ENCODE measurements around the gene WIF1.

The WIF1 gene

DNA sequence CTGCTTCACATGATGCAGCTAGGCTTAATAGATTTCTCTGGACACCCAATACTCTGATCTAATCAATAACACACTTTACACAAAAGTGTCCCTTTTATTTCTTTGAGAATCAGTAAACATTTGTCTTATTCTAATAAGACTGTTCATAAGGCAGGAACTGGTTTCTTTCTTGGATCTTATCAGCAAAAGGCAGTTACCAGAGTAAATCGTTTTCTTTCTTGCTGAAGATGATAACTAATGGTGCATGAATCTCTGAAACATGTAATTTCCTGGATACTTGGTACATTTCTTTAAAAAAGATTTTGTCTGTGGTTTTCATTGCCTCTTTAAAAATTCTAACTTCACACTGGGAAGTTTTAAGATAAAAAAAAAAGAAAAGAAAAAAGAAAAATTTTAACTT, 39.6 kb downstream of the WIF1 start:
- FAIRE-seq: no peak
- no peak for DNase-seq (ENCODE audit: insufficient read length)
- TF ChIP-seq POLR2A (IDR thresholded peaks at IDR 0.05; ENCODE audit: low read depth, low read length) (no peak), POLR2AphosphoS5 (IDR thresholded peaks at IDR 0.05; ENCODE audit: low read depth, low read length) (no peak), TAF1 (IDR thresholded peaks at IDR 0.05; ENCODE audit: borderline replicate concordance, low read depth, low read length) (no peak)

DNA sequence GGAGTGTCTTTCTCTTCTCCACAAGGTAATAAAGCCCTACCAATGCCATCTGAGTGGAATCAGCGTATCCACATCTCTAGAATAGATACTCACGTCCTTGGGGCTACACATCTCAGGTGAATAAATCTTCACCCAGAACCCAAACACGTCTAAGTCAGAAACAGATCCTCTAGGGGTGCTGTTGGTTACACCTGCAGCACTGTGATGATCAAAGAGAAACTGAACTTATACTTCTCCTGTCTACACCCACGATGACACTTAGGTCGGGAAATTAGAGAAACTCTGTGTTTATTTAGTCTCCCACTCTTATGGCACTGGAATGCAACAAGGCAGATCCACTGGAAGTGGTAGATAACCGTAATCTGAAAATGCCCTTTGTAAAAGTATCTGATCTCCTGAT, 46.2 kb downstream of the WIF1 start:
- FAIRE-seq (no peak), DNase-seq (ENCODE audit: insufficient read length) (no peak)
- no peak for TF ChIP-seq POLR2A (IDR thresholded peaks at IDR 0.05; ENCODE audit: low read depth, low read length)
- TF ChIP-seq TAF1 (IDR thresholded peaks at IDR 0.05; ENCODE audit: borderline replicate concordance, low read depth, low read length): no peak
- no peak for TF ChIP-seq POLR2AphosphoS5 (IDR thresholded peaks at IDR 0.05; ENCODE audit: low read depth, low read length)

DNA sequence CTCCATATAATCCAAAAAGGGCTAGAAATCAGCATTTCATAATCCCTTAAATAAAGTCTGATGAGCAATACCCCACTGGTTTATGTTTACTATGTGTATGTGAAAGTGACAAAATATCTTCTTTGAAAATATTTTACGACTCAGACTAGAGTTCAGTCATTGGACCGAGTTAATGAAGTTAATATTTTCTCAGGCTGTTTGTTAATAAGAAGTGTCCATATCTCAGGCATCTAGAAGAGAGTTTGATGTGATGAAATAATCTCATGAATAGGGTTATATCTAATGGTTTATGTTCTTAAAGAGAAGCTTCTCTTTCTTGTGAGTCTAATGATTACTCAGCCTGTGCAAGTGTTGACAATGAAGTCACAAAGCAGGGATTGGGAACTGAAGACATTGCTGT, 51.8 kb downstream of the WIF1 start:
- TF ChIP-seq POLR2A (IDR thresholded peaks at IDR 0.05; ENCODE audit: low read depth, low read length): no peak
- TF ChIP-seq POLR2AphosphoS5 (IDR thresholded peaks at IDR 0.05; ENCODE audit: low read depth, low read length): no peak
- no peak for TF ChIP-seq TAF1 (IDR thresholded peaks at IDR 0.05; ENCODE audit: borderline replicate concordance, low read depth, low read length)
- FAIRE-seq (no peak), DNase-seq (ENCODE audit: insufficient read length) (no peak)

- TF ChIP-seq TAF1 (IDR thresholded peaks at IDR 0.05; ENCODE audit: borderline replicate concordance, low read depth, low read length) (no peak), POLR2AphosphoS5 (IDR thresholded peaks at IDR 0.05; ENCODE audit: low read depth, low read length) (no peak), POLR2A (IDR thresholded peaks at IDR 0.05; ENCODE audit: low read depth, low read length) (no peak)
- FAIRE-seq: no peak
- no peak for DNase-seq (ENCODE audit: insufficient read length)
Observed at GRCh38 chr12:65067383-65067782, 53.7 kb downstream of the WIF1 start.

GRCh38 chr12:65055859-65056258, 65.2 kb downstream of the WIF1 start:
- FAIRE-seq (no peak), DNase-seq (ENCODE audit: insufficient read length) (no peak)
- no peak for TF ChIP-seq TAF1 (IDR thresholded peaks at IDR 0.05; ENCODE audit: borderline replicate concordance, low read depth, low read length)
- no peak for TF ChIP-seq POLR2AphosphoS5 (IDR thresholded peaks at IDR 0.05; ENCODE audit: low read depth, low read length)
- TF ChIP-seq POLR2A (IDR thresholded peaks at IDR 0.05; ENCODE audit: low read depth, low read length): no peak

- DNase-seq (ENCODE audit: insufficient read length) (no peak), FAIRE-seq (no peak)
- TF ChIP-seq POLR2A (IDR thresholded peaks at IDR 0.05; ENCODE audit: low read depth, low read length) (no peak), TAF1 (IDR thresholded peaks at IDR 0.05; ENCODE audit: borderline replicate concordance, low read depth, low read length) (no peak), POLR2AphosphoS5 (IDR thresholded peaks at IDR 0.05; ENCODE audit: low read depth, low read length) (no peak)
Observed at GRCh38 chr12:65051218-65051617, 69.9 kb downstream of the WIF1 start.

- DNase-seq (ENCODE audit: insufficient read length): no peak
- TF ChIP-seq TAF1 (IDR thresholded peaks at IDR 0.05; ENCODE audit: borderline replicate concordance, low read depth, low read length) (no peak), POLR2A (IDR thresholded peaks at IDR 0.05; ENCODE audit: low read depth, low read length) (no peak), POLR2AphosphoS5 (IDR thresholded peaks at IDR 0.05; ENCODE audit: low read depth, low read length) (no peak)
- FAIRE-seq: no peak
Observed at GRCh38 chr12:65045269-65045668, 75.8 kb downstream of the WIF1 start.

DNA sequence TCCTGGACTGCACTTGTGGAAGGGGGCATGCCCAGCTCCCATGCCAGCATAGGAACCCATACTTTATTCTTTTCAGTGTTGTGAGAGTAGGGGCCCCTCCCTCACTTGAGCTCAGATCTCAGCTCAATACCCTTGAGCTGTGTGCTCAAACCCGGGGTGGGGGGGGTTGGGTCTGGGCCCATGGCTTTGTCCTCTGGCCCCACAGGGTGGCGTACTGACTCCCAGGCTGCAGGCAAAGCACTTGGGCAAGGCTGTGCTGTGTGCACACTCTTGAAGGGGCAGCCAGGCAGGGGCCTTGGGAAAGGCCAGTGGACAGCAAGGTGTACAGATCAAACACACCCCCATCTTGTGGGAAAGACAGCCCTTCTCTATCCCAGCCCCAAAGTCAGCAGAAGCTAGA, 81.8 kb downstream of the WIF1 start:
- FAIRE-seq (no peak), DNase-seq (ENCODE audit: insufficient read length) (no peak)
- no peak for TF ChIP-seq TAF1 (IDR thresholded peaks at IDR 0.05; ENCODE audit: borderline replicate concordance, low read depth, low read length)
- no peak for TF ChIP-seq POLR2A (IDR thresholded peaks at IDR 0.05; ENCODE audit: low read depth, low read length)
- TF ChIP-seq POLR2AphosphoS5 (IDR thresholded peaks at IDR 0.05; ENCODE audit: low read depth, low read length): no peak

- FAIRE-seq (no peak), DNase-seq (ENCODE audit: insufficient read length) (no peak)
- TF ChIP-seq POLR2A (IDR thresholded peaks at IDR 0.05; ENCODE audit: low read depth, low read length) (no peak), POLR2AphosphoS5 (IDR thresholded peaks at IDR 0.05; ENCODE audit: low read depth, low read length) (no peak), TAF1 (IDR thresholded peaks at IDR 0.05; ENCODE audit: borderline replicate concordance, low read depth, low read length) (no peak)
Observed at GRCh38 chr12:65025136-65025535, 96.0 kb downstream of the WIF1 start.

- no peak for TF ChIP-seq POLR2AphosphoS5 (IDR thresholded peaks at IDR 0.05; ENCODE audit: low read depth, low read length)
- DNase-seq (ENCODE audit: insufficient read length) (no peak), FAIRE-seq (no peak)
Observed at GRCh38 chr12:65023485-65023884, 97.6 kb downstream of the WIF1 start.

DNA sequence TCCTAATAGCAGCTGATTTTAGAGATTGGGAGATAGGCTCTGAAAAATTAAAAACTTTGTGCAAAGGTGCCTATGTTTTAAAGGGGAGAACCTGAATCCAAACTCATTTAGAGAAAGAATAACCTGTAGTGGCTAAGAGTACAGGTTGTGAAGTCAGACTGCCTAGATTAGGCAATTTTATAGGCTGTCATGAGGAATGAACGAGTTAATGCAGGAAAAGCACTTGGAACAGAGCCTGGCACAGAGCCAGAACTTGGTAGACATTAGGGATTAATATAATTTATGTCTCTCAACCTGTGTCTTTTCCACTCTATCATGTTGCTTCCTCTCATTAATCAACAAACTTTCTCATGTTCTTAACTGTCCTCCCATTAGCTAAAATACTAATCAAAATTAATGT, 98.1 kb downstream of the WIF1 start:
- no peak for FAIRE-seq
- no peak for DNase-seq (ENCODE audit: insufficient read length)
- no peak for TF ChIP-seq TAF1 (IDR thresholded peaks at IDR 0.05; ENCODE audit: borderline replicate concordance, low read depth, low read length)

DNA sequence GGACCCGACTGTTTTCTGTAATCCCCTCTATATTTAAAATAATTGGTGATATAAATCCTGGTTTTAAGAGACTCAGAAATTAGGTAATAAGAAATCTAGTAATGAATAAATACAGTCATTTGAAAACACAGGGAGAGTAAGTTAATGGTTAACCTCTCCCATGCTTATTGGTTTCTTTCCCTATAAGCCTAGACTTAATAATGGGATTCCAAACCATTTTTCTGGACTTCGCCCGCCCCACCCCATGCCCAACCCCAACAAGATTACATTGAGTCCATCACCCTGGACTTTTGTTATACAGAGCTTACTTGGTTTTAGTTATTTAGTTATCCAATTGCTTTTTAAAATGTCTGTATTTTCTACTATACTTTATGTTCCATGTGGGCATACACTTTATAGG, 98.7 kb downstream of the WIF1 start:
- DNase-seq (ENCODE audit: insufficient read length) (no peak), FAIRE-seq (no peak)
- TF ChIP-seq POLR2A (IDR thresholded peaks at IDR 0.05; ENCODE audit: low read depth, low read length) (no peak), TAF1 (IDR thresholded peaks at IDR 0.05; ENCODE audit: borderline replicate concordance, low read depth, low read length) (no peak), POLR2AphosphoS5 (IDR thresholded peaks at IDR 0.05; ENCODE audit: low read depth, low read length) (no peak)

- DNase-seq (ENCODE audit: insufficient read length): no peak
- no peak for FAIRE-seq
- TF ChIP-seq POLR2A (IDR thresholded peaks at IDR 0.05; ENCODE audit: low read depth, low read length): no peak
- TF ChIP-seq POLR2AphosphoS5 (IDR thresholded peaks at IDR 0.05; ENCODE audit: low read depth, low read length): no peak
- TF ChIP-seq TAF1 (IDR thresholded peaks at IDR 0.05; ENCODE audit: borderline replicate concordance, low read depth, low read length): no peak
Observed at GRCh38 chr12:65019696-65020234, 101.3 kb downstream of the WIF1 start.
